ENCODE results near the gene GASK1A.

GRCh38 chr3:43091481-43091880 is 112.4 kb downstream of the GASK1A start:
- TF ChIP-seq, protein P1, sequence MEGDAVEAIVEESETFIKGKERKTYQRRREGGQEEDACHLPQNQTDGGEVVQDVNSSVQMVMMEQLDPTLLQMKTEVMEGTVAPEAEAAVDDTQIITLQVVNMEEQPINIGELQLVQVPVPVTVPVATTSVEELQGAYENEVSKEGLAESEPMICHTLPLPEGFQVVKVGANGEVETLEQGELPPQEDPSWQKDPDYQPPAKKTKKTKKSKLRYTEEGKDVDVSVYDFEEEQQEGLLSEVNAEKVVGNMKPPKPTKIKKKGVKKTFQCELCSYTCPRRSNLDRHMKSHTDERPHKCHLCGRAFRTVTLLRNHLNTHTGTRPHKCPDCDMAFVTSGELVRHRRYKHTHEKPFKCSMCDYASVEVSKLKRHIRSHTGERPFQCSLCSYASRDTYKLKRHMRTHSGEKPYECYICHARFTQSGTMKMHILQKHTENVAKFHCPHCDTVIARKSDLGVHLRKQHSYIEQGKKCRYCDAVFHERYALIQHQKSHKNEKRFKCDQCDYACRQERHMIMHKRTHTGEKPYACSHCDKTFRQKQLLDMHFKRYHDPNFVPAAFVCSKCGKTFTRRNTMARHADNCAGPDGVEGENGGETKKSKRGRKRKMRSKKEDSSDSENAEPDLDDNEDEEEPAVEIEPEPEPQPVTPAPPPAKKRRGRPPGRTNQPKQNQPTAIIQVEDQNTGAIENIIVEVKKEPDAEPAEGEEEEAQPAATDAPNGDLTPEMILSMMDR (IDR thresholded peaks at IDR 0.05): no peak
- TF ChIP-seq POLR2A (IDR thresholded peaks at IDR 0.05): no peak

All from heart left ventricle (tissue), 13 donors.